HepG2 (cell line): ENCODE data around the gene PTGDS. TPM values are rescaled to one million over a fixed set of nuclear protein-coding genes. Genes with fewer than 3 reads are reported as not detected.

Experiments
- BORCS8-MEF2B ChIP-seq: sonication (generic); formaldehyde crosslinking; IDR thresholded peaks from 2 replicates; pipeline ENCODE4 v1.8.0; 2022; ENCODE audit warnings: mild to moderate bottlenecking, missing genetic modification reagents
- EEA1 ChIP-seq: sonication (generic); formaldehyde crosslinking; IDR thresholded peaks from 2 replicates; pipeline ENCODE4 v1.5.1; 2020; ENCODE audit warnings: mild to moderate bottlenecking, missing genetic modification reagents, borderline replicate concordance
- HOXA3 ChIP-seq: sonication (generic); formaldehyde crosslinking; IDR thresholded peaks from 2 replicates; pipeline ENCODE4 v1.5.0; 2020; ENCODE audit warnings: missing genetic modification reagents
- NONO ChIP-seq, 2 experiments: fragments of 450-650 bp in 1 of 2; sonication (generic) in 1 of 2; formaldehyde crosslinking in 1 of 2; IDR thresholded peaks in 1 of 2; conservative IDR thresholded peaks in 1 of 2; 2 replicates each; pipeline versions ENCODE4 v1.6.1 to v1.8.0; 2017 to 2022; ENCODE audit warnings: mild to moderate bottlenecking in 1 of 2, missing genetic modification reagents in 1 of 2, moderate library complexity in 1 of 2
- RBM39 ChIP-seq: fragments of 200-400 bp; formaldehyde crosslinking; IDR thresholded peaks from one replicate; pipeline ENCODE4 v1.6.1; 2018; ENCODE audit warnings: antibody characterized with exemption, mild to moderate bottlenecking, low read depth, low read length; ENCODE audit not compliant: poor library complexity, severe bottlenecking
- ZNF224 ChIP-seq: sonication (generic); formaldehyde crosslinking; IDR thresholded peaks from 2 replicates; pipeline ENCODE4 v1.5.0; 2020; ENCODE audit warnings: mild to moderate bottlenecking, missing genetic modification reagents
- ZNF274 ChIP-seq: sonication (generic); formaldehyde crosslinking; IDR thresholded peaks from 2 replicates; pipeline ENCODE4 v1.5.1; 2020; ENCODE audit warnings: mild to moderate bottlenecking, missing genetic modification reagents
- ZNF432 ChIP-seq: sonication (generic); formaldehyde crosslinking; IDR thresholded peaks from 2 replicates; pipeline ENCODE4 v1.5.0; 2020; ENCODE audit warnings: missing genetic modification reagents, mild to moderate bottlenecking, borderline replicate concordance
- ZNF556 ChIP-seq: sonication (generic); formaldehyde crosslinking; IDR thresholded peaks from 2 replicates; pipeline ENCODE4 v1.4.0; 2020; ENCODE audit warnings: mild to moderate bottlenecking, missing genetic modification reagents, borderline replicate concordance
- ZNF724P ChIP-seq: sonication (generic); formaldehyde crosslinking; IDR thresholded peaks from 2 replicates; pipeline ENCODE4 v1.8.0; 2022; ENCODE audit warnings: missing genetic modification reagents, borderline replicate concordance
- polyA plus RNA-seq, 8 experiments: library from polyadenylated mRNA; depleted of rRNA in 3 of 8; stranded (reverse) in 7 of 8; unstranded in 1 of 8; fragments of >200 nt; fragmentation: Illumina TruSeq in 4 of 8; extraction: Trizol in 4 of 8; gene quantifications; 2 replicates each; pipeline versions ENCODE4 v1.2.1 to v1.2.3, GENCODE V29; 2011 to 2016; ENCODE audit warnings: low read depth in 4 of 8, missing spikeins in 1 of 8, mixed read lengths in 1 of 8; ENCODE audit not compliant: insufficient read depth in 1 of 8
- total RNA-seq, 5 experiments: library from RNA; depleted of rRNA; stranded (reverse); fragments of >200 nt; fragmentation: Illumina TruSeq; extraction: Trizol; gene quantifications; 2 replicates each; pipeline ENCODE4 v1.2.3, GENCODE V29; 2016; ENCODE audit warnings: low read depth in 1 of 5
- TF ChIP-seq, protein P1 (sequence below), 2 experiments: sonication (generic) in 1 of 2; formaldehyde crosslinking in 1 of 2; IDR thresholded peaks; 2 replicates each; pipeline versions ENCODE4 v1.6.1 to v1.9.0; 2014 to 2022; ENCODE audit warnings: antibody characterized with exemption in 1 of 2, borderline replicate concordance in 1 of 2, inconsistent platforms in 1 of 2, low read depth in 1 of 2, missing genetic modification reagents in 1 of 2
- TF ChIP-seq, protein P2 (sequence below): sonication (generic); formaldehyde crosslinking; IDR thresholded peaks from 2 replicates; pipeline ENCODE4 v1.5.0; 2020; ENCODE audit warnings: mild to moderate bottlenecking, missing genetic modification reagents, borderline replicate concordance
- TF ChIP-seq, protein P3 (sequence below): sonication (generic); formaldehyde crosslinking; IDR thresholded peaks from 2 replicates; pipeline ENCODE4 v1.9.0; 2021; ENCODE audit warnings: missing genetic modification reagents, mild to moderate bottlenecking, borderline replicate concordance

The PTGDS gene
- total and polyA plus RNA-seq, 2 of the 13 experiments (the other 11 are each of a cell fraction or from before 2014, with no cell fraction given) = 0.33 to 0.50 TPM

GRCh38 chr9:136945333-136946227 lies 31.7 kb upstream of the PTGDS start (continued):
- TF ChIP-seq, protein P1, sequence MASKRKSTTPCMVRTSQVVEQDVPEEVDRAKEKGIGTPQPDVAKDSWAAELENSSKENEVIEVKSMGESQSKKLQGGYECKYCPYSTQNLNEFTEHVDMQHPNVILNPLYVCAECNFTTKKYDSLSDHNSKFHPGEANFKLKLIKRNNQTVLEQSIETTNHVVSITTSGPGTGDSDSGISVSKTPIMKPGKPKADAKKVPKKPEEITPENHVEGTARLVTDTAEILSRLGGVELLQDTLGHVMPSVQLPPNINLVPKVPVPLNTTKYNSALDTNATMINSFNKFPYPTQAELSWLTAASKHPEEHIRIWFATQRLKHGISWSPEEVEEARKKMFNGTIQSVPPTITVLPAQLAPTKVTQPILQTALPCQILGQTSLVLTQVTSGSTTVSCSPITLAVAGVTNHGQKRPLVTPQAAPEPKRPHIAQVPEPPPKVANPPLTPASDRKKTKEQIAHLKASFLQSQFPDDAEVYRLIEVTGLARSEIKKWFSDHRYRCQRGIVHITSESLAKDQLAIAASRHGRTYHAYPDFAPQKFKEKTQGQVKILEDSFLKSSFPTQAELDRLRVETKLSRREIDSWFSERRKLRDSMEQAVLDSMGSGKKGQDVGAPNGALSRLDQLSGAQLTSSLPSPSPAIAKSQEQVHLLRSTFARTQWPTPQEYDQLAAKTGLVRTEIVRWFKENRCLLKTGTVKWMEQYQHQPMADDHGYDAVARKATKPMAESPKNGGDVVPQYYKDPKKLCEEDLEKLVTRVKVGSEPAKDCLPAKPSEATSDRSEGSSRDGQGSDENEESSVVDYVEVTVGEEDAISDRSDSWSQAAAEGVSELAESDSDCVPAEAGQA (IDR thresholded peaks at IDR 0.05; ENCODE audit: low read depth) = 0 out of 2 replicates have a peak, but pooled peaks have one; percentile 37
- TF ChIP-seq, protein P1 (CRISPR knock-in tag; IDR thresholded peaks at IDR 0.05; ENCODE audit: borderline replicate concordance) = no peak
- TF ChIP-seq, protein P2, sequence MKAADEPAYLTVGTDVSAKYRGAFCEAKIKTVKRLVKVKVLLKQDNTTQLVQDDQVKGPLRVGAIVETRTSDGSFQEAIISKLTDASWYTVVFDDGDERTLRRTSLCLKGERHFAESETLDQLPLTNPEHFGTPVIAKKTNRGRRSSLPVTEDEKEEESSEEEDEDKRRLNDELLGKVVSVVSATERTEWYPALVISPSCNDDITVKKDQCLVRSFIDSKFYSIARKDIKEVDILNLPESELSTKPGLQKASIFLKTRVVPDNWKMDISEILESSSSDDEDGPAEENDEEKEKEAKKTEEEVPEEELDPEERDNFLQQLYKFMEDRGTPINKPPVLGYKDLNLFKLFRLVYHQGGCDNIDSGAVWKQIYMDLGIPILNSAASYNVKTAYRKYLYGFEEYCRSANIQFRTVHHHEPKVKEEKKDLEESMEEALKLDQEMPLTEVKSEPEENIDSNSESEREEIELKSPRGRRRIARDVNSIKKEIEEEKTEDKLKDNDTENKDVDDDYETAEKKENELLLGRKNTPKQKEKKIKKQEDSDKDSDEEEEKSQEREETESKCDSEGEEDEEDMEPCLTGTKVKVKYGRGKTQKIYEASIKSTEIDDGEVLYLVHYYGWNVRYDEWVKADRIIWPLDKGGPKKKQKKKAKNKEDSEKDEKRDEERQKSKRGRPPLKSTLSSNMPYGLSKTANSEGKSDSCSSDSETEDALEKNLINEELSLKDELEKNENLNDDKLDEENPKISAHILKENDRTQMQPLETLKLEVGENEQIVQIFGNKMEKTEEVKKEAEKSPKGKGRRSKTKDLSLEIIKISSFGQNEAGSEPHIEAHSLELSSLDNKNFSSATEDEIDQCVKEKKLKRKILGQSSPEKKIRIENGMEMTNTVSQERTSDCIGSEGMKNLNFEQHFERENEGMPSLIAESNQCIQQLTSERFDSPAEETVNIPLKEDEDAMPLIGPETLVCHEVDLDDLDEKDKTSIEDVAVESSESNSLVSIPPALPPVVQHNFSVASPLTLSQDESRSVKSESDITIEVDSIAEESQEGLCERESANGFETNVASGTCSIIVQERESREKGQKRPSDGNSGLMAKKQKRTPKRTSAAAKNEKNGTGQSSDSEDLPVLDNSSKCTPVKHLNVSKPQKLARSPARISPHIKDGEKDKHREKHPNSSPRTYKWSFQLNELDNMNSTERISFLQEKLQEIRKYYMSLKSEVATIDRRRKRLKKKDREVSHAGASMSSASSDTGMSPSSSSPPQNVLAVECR (CRISPR knock-in tag) = peak; percentile 33; the same call in 1 of the 2 replicates
- TF ChIP-seq BORCS8-MEF2B (CRISPR knock-in tag) = 0 out of 2 replicates have a peak, but pooled peaks have one; percentile 40
- TF ChIP-seq ZNF224 (CRISPR knock-in tag) = 0 out of 2 replicates have a peak, but pooled peaks have one; percentile 39
- TF ChIP-seq RBM39 = peak; percentile 9
- TF ChIP-seq NONO (IDR thresholded peaks at IDR 0.05) = no peak
- TF ChIP-seq NONO (CRISPR knock-in tag; conservative IDR thresholded peaks at IDR 0.05) = peak; percentile 39; the same call in 1 of the 2 replicates
- no peak for TF ChIP-seq EEA1 (CRISPR knock-in tag)
- TF ChIP-seq ZNF432 (CRISPR knock-in tag) = no peak
- TF ChIP-seq HOXA3 = 0 out of 2 replicates have a peak, but pooled peaks have one; percentile 24
- TF ChIP-seq, protein P3, sequence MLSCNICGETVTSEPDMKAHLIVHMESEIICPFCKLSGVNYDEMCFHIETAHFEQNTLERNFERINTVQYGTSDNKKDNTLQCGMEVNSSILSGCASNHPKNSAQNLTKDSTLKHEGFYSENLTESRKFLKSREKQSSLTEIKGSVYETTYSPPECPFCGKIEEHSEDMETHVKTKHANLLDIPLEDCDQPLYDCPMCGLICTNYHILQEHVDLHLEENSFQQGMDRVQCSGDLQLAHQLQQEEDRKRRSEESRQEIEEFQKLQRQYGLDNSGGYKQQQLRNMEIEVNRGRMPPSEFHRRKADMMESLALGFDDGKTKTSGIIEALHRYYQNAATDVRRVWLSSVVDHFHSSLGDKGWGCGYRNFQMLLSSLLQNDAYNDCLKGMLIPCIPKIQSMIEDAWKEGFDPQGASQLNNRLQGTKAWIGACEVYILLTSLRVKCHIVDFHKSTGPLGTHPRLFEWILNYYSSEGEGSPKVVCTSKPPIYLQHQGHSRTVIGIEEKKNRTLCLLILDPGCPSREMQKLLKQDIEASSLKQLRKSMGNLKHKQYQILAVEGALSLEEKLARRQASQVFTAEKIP (CRISPR knock-in tag) = no peak
- TF ChIP-seq ZNF274 (CRISPR knock-in tag) = 0 out of 2 replicates have a peak, but pooled peaks have one; percentile 52
- 0 out of 2 replicates have a peak, but pooled peaks have one; percentile 66 for TF ChIP-seq ZNF724P (CRISPR knock-in tag)
- no peak for TF ChIP-seq ZNF556 (CRISPR knock-in tag)
